GM10266 (cell line): ENCODE measurements around the gene CMBL.

Experiments
- DNase-seq: peaks from one replicate; pipeline ENCODE4 v3.0.0; 2012; ENCODE audit errors: extremely low spot score
- TF ChIP-seq, protein P1 (sequence below): IDR thresholded peaks from 2 replicates; pipeline ENCODE4 v1.5.1; 2012; ENCODE audit warnings: mild to moderate bottlenecking, low read depth; ENCODE audit not compliant: control insufficient read depth, insufficient read depth; ENCODE audit errors: missing control alignments

The CMBL gene

GRCh38 chr5:10233505-10233904 lies 74.2 kb downstream of the CMBL start:
- TF ChIP-seq, protein P1, sequence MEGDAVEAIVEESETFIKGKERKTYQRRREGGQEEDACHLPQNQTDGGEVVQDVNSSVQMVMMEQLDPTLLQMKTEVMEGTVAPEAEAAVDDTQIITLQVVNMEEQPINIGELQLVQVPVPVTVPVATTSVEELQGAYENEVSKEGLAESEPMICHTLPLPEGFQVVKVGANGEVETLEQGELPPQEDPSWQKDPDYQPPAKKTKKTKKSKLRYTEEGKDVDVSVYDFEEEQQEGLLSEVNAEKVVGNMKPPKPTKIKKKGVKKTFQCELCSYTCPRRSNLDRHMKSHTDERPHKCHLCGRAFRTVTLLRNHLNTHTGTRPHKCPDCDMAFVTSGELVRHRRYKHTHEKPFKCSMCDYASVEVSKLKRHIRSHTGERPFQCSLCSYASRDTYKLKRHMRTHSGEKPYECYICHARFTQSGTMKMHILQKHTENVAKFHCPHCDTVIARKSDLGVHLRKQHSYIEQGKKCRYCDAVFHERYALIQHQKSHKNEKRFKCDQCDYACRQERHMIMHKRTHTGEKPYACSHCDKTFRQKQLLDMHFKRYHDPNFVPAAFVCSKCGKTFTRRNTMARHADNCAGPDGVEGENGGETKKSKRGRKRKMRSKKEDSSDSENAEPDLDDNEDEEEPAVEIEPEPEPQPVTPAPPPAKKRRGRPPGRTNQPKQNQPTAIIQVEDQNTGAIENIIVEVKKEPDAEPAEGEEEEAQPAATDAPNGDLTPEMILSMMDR = no peak
- DNase-seq = no peak

DNA sequence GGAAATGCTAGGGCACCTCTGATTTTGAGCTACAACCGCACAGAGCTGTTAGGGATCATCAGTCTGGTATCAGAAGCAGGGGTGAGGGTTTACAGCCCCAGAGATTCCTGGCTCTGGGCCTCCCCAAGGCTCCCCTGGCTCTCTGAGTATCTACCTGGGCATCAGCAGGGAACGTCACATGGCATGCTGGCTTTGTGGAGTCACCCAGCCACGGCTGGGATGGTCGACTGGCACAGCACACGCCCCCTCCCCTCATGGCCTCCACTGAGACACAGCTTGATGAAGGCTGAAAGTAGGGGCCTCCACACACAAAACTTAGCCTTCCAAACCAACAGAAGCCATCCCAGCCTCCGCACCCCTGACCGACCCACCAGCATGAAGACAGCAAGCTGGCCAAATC lies 74.7 kb downstream of the CMBL start:
- TF ChIP-seq, protein P1 = no peak
- no peak for DNase-seq

DNA sequence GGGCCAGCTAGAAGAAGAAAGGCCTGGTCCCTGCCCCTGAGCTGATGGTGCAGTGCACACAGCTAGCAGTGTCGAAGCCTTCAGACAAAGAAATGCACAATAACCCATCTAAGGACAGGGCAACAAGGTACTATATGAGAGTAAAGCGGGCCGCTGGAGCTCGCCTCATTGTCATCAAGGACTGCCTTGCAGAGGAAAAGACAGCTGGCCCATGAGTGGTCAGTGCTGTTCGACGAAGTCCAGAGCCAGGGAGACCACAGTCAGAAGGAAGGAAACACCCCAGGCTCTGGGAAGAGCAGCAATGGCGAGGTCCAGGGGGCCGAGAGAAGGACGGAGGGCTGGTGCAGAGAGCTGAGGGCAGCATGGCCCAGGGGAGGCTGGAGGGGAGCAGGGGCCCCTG lies 75.3 kb downstream of the CMBL start:
- TF ChIP-seq, protein P1 = no peak
- no peak for DNase-seq

DNA sequence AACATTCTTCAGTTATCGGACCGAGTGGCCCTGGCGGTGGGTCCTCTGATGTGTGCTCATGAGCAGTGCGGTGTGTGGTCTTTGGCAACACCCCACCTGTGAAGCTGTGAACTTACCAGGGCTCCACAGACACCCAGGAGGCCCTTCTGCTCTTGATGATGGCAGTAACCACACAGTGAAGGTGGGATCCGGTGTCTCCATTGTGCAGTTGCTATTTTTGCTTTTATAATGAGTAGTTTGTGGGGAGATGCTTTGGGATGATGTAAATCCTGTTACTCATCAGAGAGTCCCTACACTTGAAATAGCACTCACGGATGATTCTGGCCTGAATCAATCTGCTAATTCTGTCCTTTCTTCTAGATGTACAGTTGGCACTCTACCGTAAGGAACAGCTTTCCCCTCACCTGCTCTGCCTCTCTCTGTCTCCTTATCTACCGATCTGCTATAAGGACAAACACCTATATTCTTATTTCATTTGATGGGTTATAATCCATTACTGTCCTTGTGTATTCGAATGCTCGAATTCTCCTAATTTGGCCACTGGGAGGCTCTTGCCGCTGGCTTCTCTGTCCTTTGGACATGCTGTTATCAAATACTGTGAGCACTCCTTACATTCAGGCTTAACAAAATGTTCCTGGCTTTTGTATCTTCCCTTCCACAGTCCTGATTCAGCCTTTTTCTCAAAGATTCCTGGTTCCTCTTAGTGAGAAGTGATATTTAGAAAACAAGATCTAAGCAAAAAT lies 78.2 kb downstream of the CMBL start:
- DNase-seq = no peak
- TF ChIP-seq, protein P1 = no peak

DNA sequence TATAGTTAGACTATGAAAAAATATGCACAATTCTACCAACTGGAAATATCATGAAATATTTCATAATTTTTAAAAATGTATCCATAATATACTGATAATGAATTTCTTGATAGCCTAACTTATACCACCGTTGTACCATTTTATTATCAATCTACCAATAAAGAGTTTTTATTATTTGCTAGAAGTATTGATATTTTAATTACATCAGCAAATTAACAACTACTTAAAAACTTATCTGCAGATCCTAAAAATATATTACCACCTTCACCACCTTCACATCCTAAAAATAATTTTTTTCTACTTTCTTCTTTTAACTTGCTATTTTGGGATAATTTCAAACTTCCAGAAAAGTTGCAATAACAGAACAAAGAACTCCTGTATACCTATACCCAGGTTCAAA lies 79.4 kb downstream of the CMBL start:
- TF ChIP-seq, protein P1 = no peak
- no peak for DNase-seq
